Measurements from ENCODE around the gene RASL10B. TPM values are rescaled to one million over a fixed set of nuclear protein-coding genes. Genes with fewer than 3 reads are reported as not detected.

RASL10B gene
- total RNA-seq, 4 donors from 2014 or later, result 28.2 to 54.8 (median 40.3) TPM

DNA sequence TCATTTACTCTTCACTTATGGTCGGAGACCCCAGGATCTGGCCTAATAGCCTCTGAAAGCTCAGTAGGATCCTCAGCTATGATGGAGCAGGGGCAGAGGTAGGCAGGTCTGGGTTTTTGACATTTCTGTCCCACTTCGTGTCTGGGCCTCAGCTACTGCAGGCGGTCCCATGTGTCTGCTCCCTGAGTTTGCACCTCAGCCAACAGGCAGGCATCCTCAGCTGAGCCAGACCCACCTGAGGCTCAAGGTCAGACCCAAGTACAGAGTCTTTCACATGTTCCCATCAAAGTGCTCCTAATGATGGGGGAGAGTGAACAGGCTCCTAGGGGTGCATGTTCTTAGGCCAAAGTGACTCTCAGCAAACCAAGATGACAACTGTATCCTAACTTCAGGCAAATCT is 2.9 kb upstream of the RASL10B start:
- TF ChIP-seq, protein P1, sequence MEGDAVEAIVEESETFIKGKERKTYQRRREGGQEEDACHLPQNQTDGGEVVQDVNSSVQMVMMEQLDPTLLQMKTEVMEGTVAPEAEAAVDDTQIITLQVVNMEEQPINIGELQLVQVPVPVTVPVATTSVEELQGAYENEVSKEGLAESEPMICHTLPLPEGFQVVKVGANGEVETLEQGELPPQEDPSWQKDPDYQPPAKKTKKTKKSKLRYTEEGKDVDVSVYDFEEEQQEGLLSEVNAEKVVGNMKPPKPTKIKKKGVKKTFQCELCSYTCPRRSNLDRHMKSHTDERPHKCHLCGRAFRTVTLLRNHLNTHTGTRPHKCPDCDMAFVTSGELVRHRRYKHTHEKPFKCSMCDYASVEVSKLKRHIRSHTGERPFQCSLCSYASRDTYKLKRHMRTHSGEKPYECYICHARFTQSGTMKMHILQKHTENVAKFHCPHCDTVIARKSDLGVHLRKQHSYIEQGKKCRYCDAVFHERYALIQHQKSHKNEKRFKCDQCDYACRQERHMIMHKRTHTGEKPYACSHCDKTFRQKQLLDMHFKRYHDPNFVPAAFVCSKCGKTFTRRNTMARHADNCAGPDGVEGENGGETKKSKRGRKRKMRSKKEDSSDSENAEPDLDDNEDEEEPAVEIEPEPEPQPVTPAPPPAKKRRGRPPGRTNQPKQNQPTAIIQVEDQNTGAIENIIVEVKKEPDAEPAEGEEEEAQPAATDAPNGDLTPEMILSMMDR (IDR thresholded peaks at IDR 0.05; ENCODE audit: low read depth), result no peak

DNA sequence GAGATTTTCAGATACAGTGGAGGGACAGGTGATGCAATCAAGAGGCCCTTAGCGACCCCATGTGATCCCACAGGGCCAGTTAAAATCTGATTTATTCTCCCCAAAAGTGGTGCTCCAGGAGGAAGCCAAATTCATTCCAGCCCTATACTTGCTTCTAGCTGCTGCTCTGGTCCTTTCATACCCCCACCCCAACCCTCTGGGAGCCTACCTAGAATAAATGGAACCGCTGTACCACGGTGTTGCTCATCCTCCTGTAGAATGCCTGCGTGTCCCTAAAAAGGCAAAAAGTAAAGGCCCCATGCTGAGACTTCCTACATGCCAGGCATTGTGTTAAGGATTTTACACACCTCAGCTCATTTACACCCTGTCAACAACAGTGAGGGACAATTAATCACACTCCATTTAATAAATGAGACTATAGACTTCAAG is 2.0 kb upstream of the RASL10B start:
- TF ChIP-seq, protein P1 (IDR thresholded peaks at IDR 0.05; ENCODE audit: low read depth), result no peak

DNA sequence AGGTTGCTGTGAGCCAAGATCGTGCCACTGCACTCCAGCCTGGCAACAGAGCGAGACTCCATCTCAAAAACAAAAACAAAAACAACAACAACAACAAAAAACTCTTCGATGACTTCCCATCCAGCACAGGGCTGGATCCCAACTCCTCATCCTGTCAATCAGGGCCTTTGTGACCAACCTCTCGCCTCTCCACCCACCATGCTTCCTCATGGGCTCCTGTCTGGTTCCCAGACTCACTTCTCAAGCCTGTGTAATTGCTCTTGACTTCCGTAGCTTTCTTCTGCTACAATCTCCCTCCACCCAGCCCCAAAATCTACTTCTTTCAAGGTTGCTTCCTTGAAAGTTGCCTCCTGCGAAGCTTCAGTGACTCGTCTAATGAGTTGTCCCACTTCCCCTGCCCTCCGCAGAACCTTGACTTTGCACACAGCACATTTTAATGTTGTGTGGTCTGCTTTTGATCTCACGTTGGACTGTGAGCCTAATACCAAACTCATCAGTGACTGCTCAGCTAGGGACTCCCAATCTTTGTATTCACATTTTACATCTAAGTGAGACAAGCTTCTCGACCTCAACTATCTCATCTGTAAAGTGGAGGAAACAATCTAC is 936 bp upstream of the RASL10B start:
- TF ChIP-seq, protein P1 (IDR thresholded peaks at IDR 0.05; ENCODE audit: low read depth), result no peak

DNA sequence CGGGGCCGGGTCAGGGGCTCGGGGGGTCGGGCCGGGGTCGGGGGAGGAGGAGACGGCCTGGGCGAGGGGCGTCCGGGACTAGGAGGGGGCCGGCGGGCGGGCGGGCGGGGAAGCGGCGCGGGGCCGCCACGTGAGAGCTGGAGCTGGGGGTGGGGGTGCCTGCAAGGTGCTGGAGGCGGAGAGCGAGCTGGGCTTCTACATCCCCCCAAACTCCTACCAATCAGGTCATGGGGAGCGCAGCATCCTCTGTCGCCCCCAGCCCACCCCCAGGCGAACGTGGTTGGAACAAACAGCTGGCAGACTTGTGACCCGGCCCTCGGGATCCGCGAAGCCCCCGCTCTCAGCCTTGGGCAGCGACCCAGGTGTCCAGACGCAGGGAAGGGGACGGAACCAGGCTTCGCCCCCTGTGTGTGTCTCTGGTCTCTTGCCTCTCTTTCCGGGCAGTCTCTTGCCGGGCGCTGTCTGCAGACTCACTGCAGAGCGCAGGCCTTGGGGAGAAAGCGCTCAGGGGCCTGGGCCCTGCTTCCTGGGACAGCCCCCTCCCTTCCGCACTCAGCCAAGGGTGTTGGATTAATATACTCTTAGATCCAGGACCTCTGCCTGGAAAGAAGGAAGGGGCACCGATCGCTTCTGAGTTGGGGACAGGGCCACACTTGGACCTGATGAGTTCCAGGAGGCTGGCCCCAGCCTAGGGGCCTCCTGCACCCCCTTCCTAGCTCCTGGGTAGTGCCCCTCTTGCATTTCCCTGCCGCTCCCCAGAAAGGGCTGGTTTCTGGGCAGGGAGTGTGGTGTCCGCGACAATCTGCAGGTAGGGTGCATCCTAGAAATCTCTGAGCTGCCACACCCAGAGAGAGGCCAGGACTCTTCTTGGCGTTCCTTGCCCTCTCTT is 722 bp downstream of the RASL10B start:
- TF ChIP-seq, protein P1 (IDR thresholded peaks at IDR 0.05; ENCODE audit: low read depth), result no peak

DNA sequence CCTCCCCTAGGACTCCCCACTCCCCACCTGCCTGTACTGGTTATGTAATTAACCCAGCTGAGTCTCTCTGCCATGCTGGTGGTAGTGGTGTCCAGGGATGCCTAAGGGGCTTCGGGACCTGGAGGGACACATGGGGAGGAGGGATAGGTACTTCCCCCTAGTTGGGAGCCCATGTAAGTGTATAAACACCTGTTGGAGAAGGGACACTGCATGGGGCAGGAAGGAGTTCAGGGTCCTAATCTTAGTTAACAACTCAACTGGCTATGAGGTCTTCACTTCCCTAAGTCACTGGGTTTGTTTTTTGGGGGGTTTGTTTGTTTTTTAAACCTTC is 1.3 kb downstream of the RASL10B start:
- TF ChIP-seq, protein P1 (IDR thresholded peaks at IDR 0.05; ENCODE audit: low read depth), result no peak

DNA sequence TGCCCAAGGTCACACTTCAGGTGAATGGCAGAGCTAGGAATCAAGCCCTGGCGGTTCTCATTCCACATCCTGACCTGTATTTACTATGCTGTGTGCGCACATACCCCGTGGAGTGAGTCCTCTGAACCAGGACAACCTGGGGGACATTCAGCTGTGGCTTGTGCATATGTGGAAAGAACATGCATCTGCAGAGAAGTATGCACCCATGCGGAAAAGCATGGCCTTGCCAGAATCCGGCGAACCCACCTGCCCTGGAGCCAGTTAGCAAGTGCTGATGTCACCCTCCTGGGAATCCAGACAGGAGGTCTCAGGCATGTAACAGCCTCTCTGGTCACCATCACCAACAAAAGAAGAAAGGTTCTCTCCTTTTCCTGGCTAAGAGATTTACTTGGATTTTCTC is 1.9 kb downstream of the RASL10B start:
- TF ChIP-seq, protein P1 (IDR thresholded peaks at IDR 0.05; ENCODE audit: low read depth), result no peak

DNA sequence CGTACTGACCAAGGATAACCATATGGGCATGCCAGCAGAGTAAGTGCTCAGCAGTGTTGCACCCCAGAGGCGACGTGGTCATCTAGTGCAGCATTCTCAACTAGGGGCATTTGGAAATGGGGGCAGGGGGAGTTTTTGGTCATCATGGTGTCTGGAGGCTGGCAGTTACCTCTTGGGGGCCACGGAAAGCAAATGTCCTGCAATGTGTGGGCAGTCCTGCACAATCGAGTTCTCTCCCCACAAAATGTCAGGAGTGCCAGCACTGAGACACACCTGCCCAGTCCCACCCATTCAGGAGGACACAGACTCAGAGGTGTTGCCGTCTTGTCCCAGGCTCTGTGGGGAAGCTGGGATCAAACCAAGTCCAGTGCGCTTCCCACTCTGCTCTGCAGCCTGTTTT is 3.0 kb downstream of the RASL10B start:
- TF ChIP-seq, protein P1 (IDR thresholded peaks at IDR 0.05; ENCODE audit: low read depth), result no peak
